Breast epithelium (tissue), 3 donors: Measurements from ENCODE around the gene F2.

Experiments
- POLR2A ChIP-seq: fragments of 450-650 bp; IDR thresholded peaks from one replicate; pipeline ENCODE4 v1.6.1; 2016; ENCODE audit warnings: antibody characterized with exemption, mild to moderate bottlenecking, moderate library complexity
- POLR2AphosphoS5 ChIP-seq, 3 donors: sonication (generic); formaldehyde crosslinking; IDR thresholded peaks; one replicate each; pipeline ENCODE4 v1.6.1; 2017; ENCODE audit warnings: antibody characterized with exemption in 3 of 3
- TF ChIP-seq, protein P1 (sequence below), 3 donors: fragments of 450-650 bp; IDR thresholded peaks; one replicate each; pipeline ENCODE4 v1.5.1; 2016 to 2017; ENCODE audit warnings: antibody characterized with exemption in 3 of 3, mild to moderate bottlenecking in 3 of 3, moderate library complexity in 3 of 3

GRCh38 chr11:46671958-46672315 lies 47.1 kb upstream of the F2 start:
- TF ChIP-seq, protein P1, sequence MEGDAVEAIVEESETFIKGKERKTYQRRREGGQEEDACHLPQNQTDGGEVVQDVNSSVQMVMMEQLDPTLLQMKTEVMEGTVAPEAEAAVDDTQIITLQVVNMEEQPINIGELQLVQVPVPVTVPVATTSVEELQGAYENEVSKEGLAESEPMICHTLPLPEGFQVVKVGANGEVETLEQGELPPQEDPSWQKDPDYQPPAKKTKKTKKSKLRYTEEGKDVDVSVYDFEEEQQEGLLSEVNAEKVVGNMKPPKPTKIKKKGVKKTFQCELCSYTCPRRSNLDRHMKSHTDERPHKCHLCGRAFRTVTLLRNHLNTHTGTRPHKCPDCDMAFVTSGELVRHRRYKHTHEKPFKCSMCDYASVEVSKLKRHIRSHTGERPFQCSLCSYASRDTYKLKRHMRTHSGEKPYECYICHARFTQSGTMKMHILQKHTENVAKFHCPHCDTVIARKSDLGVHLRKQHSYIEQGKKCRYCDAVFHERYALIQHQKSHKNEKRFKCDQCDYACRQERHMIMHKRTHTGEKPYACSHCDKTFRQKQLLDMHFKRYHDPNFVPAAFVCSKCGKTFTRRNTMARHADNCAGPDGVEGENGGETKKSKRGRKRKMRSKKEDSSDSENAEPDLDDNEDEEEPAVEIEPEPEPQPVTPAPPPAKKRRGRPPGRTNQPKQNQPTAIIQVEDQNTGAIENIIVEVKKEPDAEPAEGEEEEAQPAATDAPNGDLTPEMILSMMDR (IDR thresholded peaks at IDR 0.05): no peak
- TF ChIP-seq POLR2A (no peak), POLR2AphosphoS5 (IDR thresholded peaks at IDR 0.05) (no peak)
